ENCODE results near the gene FHAD1. TPM values are rescaled to one million over a fixed set of nuclear protein-coding genes. Genes with fewer than 3 reads are reported as not detected.

FHAD1 gene
- total RNA-seq, 2 experiments from 2014 or later, result not detected

DNA sequence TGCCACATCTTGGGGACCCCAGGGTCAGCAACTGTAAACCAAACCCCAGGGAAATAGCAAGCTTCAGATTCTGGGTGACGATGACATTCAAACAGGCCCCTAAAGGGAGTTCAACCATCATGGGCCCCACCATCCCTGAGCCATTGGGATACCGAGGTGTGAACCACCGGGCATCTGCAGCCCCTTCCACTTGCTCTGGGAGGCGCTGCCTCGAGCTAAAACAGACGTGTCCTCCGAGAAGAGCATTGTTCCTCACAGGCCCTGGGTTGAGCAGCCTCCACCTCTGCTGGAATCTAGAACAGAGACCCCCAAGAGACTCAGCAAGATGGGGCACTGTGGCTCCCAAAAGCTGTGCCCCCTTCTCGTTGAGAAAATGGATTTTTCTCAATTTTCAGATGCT lies 143.6 kb downstream of the FHAD1 start:
- H3K27me3 ChIP-seq (ENCODE audit: control insufficient read depth in 1 of 2, insufficient read depth in 2 of 2, low read length in 2 of 2), result peaks cover 2 to 5% of the 10 kb centered on the region in 2 experiments
- Mint-ChIP-seq H3K27me3 (peaks cover 24% of the 10 kb centered on the region), H3K27ac (no peak overlapping the region), H3K36me3 (ENCODE audit: low read depth) (no peaks in the 10 kb centered on the region), H3K4me3 (no peak overlapping the region), H3K4me1 (ENCODE audit: low read depth) (no peaks in the 10 kb centered on the region), H3K9me3 (no peaks in the 10 kb centered on the region)
- no peak for TF ChIP-seq CTCF (IDR thresholded peaks at IDR 0.05)
- intact Hi-C loops (cut with DNase I, micrococcal nuclease), result no loop called here
- peaks cover 5% of the 10 kb centered on the region for H3K4me1 ChIP-seq (ENCODE audit: insufficient read depth, low read length)
- DNase-seq (no peak), ATAC-seq (ENCODE audit: poor library complexity) (no peak)
- H3K27ac ChIP-seq (ENCODE audit: low read depth in 1 of 2, low read length in 2 of 2), result no peak overlapping the region
- no peaks in the 10 kb centered on the region for H3K9me3 ChIP-seq (ENCODE audit: control insufficient read depth in 1 of 2, insufficient read depth in 1 of 2, low read length in 2 of 2)
- ChIA-PET CTCF (no interaction called here), POLR2A (no interaction called here)
- H3K4me3 ChIP-seq (ENCODE audit: low read length), result no peak overlapping the region
- no peaks in the 10 kb centered on the region for H3K36me3 ChIP-seq (ENCODE audit: insufficient read depth, low read length)

- Mint-ChIP-seq H3K4me1 (ENCODE audit: low read depth) (no peaks in the 10 kb centered on the region), H3K27me3 (peaks cover 17% of the 10 kb centered on the region), H3K4me3 (no peak overlapping the region), H3K36me3 (ENCODE audit: low read depth) (no peaks in the 10 kb centered on the region), H3K9me3 (no peaks in the 10 kb centered on the region), H3K27ac (no peak overlapping the region)
- ATAC-seq (ENCODE audit: poor library complexity) (no peak), DNase-seq (no peak)
- CTCF ChIA-PET, result no interaction called here
- no peak overlapping the region for H3K4me3 ChIP-seq (ENCODE audit: low read length)
- POLR2A ChIA-PET, result no interaction called here
- no peaks in the 10 kb centered on the region for H3K9me3 ChIP-seq (ENCODE audit: control insufficient read depth in 1 of 2, insufficient read depth in 1 of 2, low read length in 2 of 2)
- H3K36me3 ChIP-seq (ENCODE audit: insufficient read depth, low read length), result no peaks in the 10 kb centered on the region
- no peak for TF ChIP-seq CTCF (IDR thresholded peaks at IDR 0.05)
- intact Hi-C loops (cut with DNase I, micrococcal nuclease), result no loop called here
- no peak overlapping the region for H3K27ac ChIP-seq (ENCODE audit: low read depth in 1 of 2, low read length in 2 of 2)
- H3K27me3 ChIP-seq (ENCODE audit: control insufficient read depth in 1 of 2, insufficient read depth in 2 of 2, low read length in 2 of 2), result no peaks in the 10 kb centered on the region
- peaks cover under 1% of the 10 kb centered on the region for H3K4me1 ChIP-seq (ENCODE audit: insufficient read depth, low read length)
Measured at GRCh38 chr1:15391366-15391765, 144.3 kb downstream of the FHAD1 start.

- no peaks in the 10 kb centered on the region for H3K4me1 Mint-ChIP-seq (ENCODE audit: low read depth)
- no peak for DNase-seq
- POLR2A ChIA-PET, result no interaction called here
- peaks cover 3% of the 10 kb centered on the region for H3K27me3 Mint-ChIP-seq
- CTCF ChIA-PET, result no interaction called here
- intact Hi-C loops (cut with DNase I, micrococcal nuclease), result no loop called here
- Histone ChIP-seq H3K36me3 (ENCODE audit: insufficient read depth, low read length) (no peaks in the 10 kb centered on the region), H3K27me3 (ENCODE audit: control insufficient read depth in 1 of 2, insufficient read depth in 2 of 2, low read length in 2 of 2) (no peaks in the 10 kb centered on the region), H3K27ac (ENCODE audit: low read depth in 1 of 2, low read length in 2 of 2) (no peak overlapping the region), H3K4me3 (ENCODE audit: low read length) (no peak overlapping the region), H3K4me1 (ENCODE audit: insufficient read depth, low read length) (no peaks in the 10 kb centered on the region), H3K9me3 (ENCODE audit: control insufficient read depth in 1 of 2, insufficient read depth in 1 of 2, low read length in 2 of 2) (no peaks in the 10 kb centered on the region)
- no peaks in the 10 kb centered on the region for H3K36me3 Mint-ChIP-seq (ENCODE audit: low read depth)
- ATAC-seq (ENCODE audit: poor library complexity), result no peak
- no peak for TF ChIP-seq CTCF (IDR thresholded peaks at IDR 0.05)
- no peak overlapping the region for H3K27ac Mint-ChIP-seq
- no peaks in the 10 kb centered on the region for H3K9me3 Mint-ChIP-seq
- no peak overlapping the region for H3K4me3 Mint-ChIP-seq
Measured at GRCh38 chr1:15393475-15394257, 146.6 kb downstream of the FHAD1 start.

Measured in CD4-positive, alpha-beta T cell (primary cell).